ENCODE data around the gene CCDC8.
"Not testable (repeated sequence)": the region's sequence is repeated elsewhere in the genome, so short reads cannot be mapped to it uniquely, and the experiment has no call there.

CCDC8 gene

DNA sequence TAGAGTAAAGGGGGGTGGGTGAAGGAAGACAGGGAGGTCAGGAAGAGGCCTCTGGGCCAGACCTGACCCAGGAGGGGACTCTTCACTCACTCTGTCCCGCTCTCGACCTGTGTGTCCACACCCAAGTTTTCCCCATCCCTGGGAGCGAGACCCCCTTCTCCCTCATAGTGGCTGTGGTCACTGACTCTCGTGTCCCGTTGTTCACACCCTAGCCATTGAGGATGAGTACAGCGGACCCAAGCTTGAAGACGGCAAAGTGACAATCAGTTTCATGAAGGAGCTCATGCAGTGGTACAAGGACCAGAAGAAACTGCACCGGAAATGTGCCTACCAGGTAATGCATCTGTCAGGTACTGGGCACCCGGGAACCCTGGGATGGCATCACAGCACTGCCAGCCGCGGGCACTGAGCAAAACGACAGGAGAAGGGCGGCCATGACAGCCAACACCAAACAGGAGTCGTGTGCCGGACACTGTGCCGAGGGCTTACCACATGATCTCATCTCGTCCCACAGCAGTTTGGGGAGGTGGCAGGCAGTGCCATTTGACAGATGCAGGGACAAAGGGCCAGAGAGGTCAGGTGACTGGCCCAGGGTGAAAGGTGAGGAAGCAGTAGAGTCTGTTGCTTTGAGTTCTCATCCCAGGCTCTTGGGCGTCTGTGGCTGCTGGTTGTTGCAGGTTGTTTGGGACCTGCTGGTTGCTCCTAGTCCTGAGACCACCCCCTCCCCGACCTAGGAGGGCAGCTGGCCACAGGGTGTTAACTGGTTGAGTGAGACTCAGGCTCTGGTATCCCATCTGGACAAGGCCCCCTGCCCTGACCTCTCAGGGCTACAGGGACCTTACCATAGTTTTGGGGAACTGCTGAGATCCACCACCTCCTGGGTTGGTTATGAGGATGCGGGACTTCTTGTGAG lies 36.9 kb downstream of the CCDC8 start:
- no peak for DNase-seq

DNA sequence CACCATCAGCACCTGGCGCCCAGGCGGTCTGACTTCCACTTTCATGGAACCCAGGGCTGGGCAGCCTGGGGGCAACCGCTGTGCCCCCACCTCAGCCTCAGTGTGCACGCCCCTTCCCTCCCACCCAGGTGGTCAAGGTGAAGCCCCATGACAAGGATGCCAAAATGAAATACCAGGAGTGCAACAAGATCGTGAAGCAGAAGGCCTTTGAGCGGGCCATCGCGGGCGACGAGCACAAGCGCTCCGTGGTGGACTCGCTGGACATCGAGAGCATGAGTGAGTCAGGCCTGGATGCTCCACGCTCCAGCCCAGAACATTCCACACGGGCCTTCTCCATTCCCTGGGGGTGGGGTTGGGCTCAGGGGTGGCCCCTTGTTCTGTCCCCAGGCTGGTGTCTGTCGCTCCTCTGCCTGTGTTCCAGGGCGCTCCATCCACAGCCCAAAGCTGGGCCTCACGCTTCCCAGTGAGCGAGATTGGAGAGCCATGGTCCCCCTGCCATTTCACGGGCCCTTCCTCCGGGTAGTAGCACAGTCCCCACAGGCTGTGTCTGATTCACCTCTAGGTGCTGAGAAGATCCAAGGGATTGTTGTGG lies 37.8 kb downstream of the CCDC8 start:
- not testable (repeated sequence) for DNase-seq

DNA sequence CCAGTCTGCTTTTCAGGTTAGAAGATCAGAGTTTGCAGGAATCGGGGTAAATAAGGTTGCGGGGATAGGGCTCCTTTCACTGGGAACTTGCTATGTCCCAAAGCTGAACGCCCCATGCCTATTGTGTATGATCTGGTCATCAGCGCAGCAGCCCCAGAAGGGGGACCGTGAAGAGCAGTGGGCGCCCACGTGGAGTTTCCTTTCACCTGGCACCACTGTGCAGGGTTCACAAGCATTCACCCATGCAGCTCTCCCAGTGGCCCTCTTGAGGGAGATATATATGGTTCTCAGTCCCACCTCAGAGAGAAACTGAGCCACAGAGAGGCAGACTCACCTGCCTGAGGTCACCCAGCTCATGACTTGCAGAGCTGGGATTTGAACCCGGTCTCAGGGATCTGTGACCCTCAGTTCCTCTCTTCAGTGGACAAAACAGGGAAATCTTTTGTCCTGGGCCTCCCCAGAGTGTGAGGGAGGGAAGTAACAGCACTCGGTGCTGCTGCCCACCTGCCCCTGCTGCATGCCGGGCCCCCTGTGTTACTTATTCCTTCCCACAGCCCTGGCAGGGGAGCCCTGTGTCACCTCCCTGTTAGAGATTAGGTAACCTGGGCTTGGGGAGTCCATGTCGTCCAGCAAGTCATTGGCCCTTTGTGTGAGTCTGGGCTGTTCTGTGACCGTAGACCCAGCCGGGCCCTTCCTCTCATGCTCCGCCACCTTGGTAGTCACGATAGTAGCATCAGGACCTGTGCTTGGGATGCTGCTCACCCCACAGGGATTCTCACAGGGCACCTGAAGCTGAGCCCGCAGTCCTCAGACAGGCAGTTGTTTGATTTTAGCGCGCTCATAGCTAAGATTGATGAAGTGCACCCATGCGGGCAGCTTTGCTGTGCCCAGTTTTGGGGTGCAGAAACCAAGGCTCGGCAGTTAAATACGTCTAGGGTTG lies 38.6 kb downstream of the CCDC8 start:
- no peak for DNase-seq

DNA sequence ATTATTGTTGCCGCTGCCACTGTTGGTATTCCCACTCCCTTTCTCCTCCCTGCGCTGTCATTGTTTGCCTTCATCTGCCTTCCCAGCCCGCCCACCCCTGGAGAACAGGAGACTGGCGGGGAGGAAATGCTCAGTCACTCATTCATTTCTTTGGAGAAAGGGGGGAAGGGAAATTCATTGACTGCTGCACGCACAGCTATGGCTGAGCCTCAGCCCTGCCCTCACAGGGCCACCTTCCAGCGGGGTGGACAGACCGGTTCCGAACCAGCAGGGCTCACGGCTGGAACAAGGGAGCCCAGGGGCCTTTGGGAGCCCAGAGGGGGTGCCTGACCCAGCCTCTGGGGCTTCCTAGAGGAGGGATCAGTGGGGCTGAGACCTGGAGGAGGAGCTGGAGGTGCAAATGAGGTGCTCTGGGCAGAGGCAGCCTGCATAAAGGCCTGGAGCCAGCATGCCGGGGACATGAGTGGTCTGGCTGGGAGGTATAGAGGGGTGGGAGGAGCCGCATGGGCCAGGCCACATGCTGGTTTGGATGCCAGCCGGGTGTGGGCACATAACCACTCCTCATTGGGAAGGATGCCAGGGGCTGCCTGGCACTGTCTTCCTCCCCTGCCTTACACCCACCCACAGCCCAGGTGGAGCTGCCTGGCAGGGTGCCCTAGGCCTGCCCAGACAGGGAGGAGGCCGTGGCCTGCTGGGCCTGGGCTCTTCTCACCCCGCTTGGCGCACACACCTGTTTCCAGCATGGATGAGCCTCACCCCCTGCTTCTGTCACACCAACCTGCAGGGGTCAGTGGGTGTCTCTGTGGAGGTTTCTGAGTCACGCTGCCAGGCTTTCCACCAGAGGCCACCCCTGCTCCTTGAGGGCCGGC lies 39.6 kb downstream of the CCDC8 start:
- no peak for DNase-seq

DNA sequence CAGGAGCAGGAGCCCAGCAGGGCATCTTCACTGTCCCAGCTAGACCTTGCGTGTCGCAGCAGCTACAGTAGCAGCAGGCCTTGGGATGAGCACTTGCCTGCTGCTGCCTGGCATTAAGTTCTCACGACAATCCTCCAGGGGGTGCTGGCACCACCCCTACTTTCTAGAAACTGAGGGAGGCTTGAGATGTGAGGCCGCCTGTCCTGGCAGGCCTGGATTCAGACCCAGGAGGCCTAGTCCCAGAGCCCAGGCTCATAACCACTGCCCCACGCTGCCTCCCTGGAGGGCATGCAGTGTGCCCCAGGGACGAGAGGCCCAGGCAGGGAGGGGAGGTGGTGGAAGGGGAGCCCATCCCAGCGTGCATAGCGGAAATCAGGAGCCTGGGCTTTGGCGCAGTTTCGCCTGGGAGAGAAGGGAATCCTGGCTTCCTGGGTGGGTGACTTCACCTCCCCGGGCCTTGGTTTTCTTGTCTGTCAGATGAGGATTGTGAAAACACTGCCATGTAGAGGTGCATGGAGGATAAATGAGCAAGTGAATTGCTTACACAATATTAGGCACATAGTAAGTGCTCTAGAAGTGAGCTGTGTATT lies 40.4 kb downstream of the CCDC8 start:
- DNase-seq, result no peak

DNA sequence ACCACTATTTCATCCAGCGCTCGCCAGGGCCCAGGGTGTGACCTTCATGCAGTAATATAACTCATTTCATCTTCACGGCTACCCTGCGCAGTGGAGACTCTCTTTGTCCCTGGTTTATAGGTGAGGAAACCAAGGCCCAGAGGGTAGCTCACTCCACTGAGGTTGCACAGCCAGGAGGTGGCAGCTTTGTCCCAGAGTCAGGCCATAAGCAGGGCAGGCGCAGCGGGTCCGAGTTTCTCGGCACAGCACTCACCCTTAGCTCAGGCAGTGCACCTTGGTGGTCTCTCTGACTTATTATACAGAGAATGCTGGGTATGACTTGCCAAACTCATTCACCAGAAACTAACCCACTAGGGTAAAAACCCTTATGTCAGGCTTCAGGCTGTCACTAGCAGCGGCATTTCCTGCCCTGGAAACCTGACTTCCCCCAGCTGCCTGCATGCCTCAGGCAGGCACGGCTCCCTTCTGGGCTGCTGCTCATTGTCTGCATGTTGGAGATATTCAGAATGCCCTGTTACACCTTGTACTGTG lies 41.9 kb downstream of the CCDC8 start:
- DNase-seq, result no peak

DNA sequence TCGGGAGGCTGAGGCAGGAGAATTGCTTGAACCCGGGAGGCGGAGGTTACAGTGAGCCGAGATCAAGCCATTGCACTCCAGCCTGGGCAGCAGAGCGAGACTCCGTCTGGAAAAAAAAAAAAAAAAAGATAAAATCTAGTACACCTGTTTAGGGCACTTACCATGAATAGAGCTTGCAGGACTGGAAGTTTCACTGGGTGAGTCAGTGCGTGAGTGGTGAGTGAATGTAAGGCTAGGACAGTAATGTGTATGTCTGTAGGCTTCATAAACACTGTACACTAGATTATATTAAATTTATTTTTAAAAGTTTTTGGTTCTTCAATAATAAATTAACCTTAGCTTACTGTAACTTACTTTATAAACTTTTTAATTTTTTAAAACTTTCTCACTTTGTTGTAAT lies 43.5 kb downstream of the CCDC8 start:
- no peak for DNase-seq

DNA sequence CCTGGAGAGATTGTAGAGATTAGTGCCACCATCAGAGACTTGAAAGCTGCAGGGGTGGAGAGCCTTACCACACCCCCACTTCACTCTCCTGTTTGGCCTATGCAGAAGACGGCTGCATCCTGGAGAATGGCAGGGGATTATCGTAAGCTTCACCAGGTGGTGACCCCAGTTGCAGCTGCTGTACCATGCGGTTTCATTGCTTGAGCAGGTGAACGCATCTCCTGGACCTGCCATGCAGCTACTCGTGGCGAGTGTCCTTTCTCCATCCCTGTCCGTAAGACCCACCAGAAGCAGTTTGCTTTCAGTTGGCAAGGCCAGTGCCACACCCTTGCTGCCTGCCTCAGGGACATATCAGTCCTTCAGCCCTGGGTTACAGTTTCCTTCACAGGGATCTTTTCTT lies 45.2 kb downstream of the CCDC8 start:
- no peak for DNase-seq

DNA sequence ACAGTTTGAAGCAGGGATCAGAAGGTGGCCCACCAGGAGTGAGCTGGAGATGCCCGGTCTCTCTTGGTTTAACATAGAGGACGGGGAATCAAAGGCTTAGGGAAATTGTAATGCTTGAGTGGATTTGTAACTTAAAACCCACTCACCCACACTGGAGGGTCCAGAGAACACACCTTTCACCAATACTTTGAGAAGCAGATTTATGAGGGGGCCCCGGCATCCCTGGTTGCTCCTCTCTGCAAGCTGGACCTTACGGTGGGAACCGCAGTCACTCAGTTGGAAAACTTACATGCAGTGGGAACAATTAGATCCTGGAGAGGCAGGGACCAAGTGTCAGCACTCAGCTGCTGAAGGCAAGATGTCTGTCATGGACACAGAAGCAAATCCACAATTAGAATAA lies 45.9 kb downstream of the CCDC8 start:
- DNase-seq, result no peak

DNA sequence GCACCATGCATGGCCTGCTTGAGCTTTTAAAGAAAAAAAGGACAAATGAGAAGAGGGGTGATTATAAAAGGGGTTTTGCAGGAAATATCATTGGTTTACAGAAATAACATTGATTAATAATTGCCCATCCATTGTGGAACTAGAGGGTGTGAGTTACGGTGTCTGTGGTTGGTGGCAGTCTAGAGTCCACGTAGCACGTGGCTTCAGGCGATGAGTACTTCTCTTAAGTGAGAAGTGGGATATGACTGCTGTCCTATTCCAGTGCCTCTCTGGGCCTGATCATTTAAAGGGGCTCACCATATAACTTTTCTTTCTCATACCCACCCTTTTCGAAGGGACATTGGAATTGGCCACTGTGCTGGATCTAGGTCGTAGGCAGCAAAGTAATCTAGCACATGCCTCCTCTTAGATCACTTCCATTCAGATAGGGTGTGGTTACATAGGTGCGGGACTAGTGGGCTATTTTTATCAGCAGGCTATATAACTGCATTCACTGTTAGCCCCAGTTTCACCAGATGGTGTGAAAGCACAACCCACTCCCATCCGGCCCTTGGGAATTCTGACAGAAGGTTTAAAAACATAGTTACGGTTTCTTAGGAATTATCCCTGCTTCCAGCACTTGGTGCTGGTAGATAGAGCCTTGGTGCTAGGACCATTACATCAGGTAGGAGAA lies 46.6 kb downstream of the CCDC8 start:
- DNase-seq, result no peak

DNA sequence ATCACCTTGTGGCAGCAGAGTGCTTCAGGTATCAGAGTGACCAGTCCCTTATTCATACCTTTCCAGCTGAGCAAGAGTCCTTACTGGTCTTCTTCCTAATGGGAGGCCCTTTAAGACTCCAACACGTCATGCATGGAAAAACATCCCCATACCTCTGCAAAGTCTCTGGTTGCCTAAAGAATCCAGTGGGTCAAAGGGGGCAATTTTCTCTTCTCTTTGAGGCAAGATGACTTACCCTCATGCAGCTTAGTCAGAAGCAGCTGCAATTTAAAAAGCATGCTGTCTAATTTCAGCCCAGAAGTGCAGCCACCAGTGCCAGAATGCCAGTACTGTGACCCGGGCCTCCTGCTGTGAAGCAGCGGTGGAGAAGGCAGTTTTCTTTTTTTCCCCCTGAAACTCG lies 47.8 kb downstream of the CCDC8 start:
- no peak for DNase-seq

DNA sequence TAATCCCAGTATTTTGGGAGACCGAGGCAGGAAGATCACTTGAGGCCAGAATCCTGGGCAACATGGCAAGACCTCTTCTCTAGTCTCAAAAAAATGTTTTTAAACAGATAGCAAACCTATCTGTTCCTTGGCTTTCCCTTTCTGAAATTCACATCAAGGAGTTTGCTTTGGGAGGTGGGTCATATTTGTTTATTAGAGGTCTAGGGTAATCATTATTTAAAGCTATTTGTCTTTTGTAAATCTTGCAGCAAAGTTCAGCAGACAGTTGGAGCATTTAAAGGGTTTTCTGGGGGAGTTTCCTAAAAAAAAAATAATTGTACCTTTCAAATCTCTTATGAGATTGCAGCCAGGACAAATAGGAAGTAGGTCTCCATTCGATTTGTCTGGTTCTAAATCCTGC lies 49.0 kb downstream of the CCDC8 start:
- no peak for DNase-seq

DNA sequence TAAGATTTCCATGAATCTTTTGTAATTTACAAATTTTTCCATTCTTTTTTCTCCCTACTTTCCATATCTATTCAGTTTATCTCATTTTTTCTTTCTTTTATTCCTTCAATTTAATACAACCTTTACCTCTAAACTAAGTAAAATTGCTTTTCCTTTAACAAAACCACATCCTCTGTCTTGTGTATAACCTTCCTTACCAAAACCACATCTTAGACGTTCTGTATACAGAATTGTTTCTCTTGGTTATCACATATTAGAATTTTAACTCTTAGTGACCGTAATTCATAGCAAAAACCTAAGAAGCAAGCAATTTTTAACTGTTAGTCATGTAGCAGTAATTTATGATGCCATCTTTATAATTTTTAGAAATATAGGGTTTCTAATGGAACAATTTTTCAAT lies 51.4 kb downstream of the CCDC8 start:
- no peak for DNase-seq
